HG03575 (cell line): ENCODE results near the gene CACNA2D4.

Source experiments
- ATAC-seq: cut with Tn5 transposase; IDR thresholded peaks from one replicate; pipeline ENCODE4 v1.9.1; 2021; ENCODE audit not compliant: unreplicated experiment, insufficient number of reproducible peaks, low FRiP score; ENCODE audit errors: extremely low read depth

Gene CACNA2D4

GRCh38 chr12:1904875-1905274 is 13.6 kb downstream of the CACNA2D4 start:
- no peak for ATAC-seq

- no peak for ATAC-seq
These were observed 21.5 kb downstream of the CACNA2D4 start for GRCh38 chr12:1896964-1897363.

GRCh38 chr12:1890810-1891209 is 27.6 kb downstream of the CACNA2D4 start:
- ATAC-seq, result no peak

GRCh38 chr12:1890119-1890703 is 28.2 kb downstream of the CACNA2D4 start:
- no peak for ATAC-seq

GRCh38 chr12:1888923-1889322 is 29.5 kb downstream of the CACNA2D4 start:
- ATAC-seq, result no peak

- no peak for ATAC-seq
These were observed 31.9 kb downstream of the CACNA2D4 start for GRCh38 chr12:1886396-1887008.

- no peak for ATAC-seq
These were observed 32.7 kb downstream of the CACNA2D4 start for GRCh38 chr12:1885599-1886245.

GRCh38 chr12:1885082-1885596 is 33.3 kb downstream of the CACNA2D4 start:
- ATAC-seq, result no peak

GRCh38 chr12:1884651-1885050 is 33.8 kb downstream of the CACNA2D4 start:
- ATAC-seq, result no peak

GRCh38 chr12:1883513-1883912 is 34.9 kb downstream of the CACNA2D4 start:
- no peak for ATAC-seq

- no peak for ATAC-seq
These were observed 35.5 kb downstream of the CACNA2D4 start for GRCh38 chr12:1882850-1883470.

GRCh38 chr12:1882405-1882804 is 36.0 kb downstream of the CACNA2D4 start:
- no peak for ATAC-seq

- no peak for ATAC-seq
These were observed 36.5 kb downstream of the CACNA2D4 start for GRCh38 chr12:1881936-1882335.

GRCh38 chr12:1881301-1881700 is 37.2 kb downstream of the CACNA2D4 start:
- no peak for ATAC-seq

- ATAC-seq, result no peak
These were observed 37.6 kb downstream of the CACNA2D4 start for GRCh38 chr12:1880876-1881275.

GRCh38 chr12:1880153-1880845 is 38.2 kb downstream of the CACNA2D4 start:
- ATAC-seq, result no peak

GRCh38 chr12:1879633-1880032 is 38.8 kb downstream of the CACNA2D4 start:
- ATAC-seq, result no peak

- ATAC-seq, result no peak
These were observed 39.8 kb downstream of the CACNA2D4 start for GRCh38 chr12:1878695-1879094.

- no peak for ATAC-seq
These were observed 40.2 kb downstream of the CACNA2D4 start for GRCh38 chr12:1878214-1878613.
